CD4-positive, alpha-beta T cell (primary cell): ENCODE results near the gene ATP5F1B. TPM values are rescaled to one million over a fixed set of nuclear protein-coding genes. Genes with fewer than 3 reads are reported as not detected.

Experiments used
- ATAC-seq: fragments of 200-7000 bp; cut with Tn5 transposase; one replicate; pipeline ENCODE4 v1.10.0; 2022; ENCODE audit warnings: mild to moderate bottlenecking; ENCODE audit not compliant: poor library complexity
- CTCF ChIA-PET: fragments of 350-600 bp; sonication (Branson Sonifier 250); formaldehyde crosslinking; loops from one replicate; lab custom pipeline; 2021; ENCODE audit warnings: antibody characterized with exemption, inconsistent platforms; lab: Charles Lee
- POLR2A ChIA-PET: fragments of 350-600 bp; sonication (Branson Sonifier 250); formaldehyde crosslinking; loops from one replicate; lab custom pipeline; 2021; ENCODE audit warnings: antibody characterized with exemption, inconsistent platforms; lab: Charles Lee
- DNase-seq, 14 experiments: peaks; one replicate each; pipeline ENCODE4 v3.0.0-alpha.2; 2013 to 2020; ENCODE audit warnings: mixed read lengths in 2 of 14
- H3K27ac ChIP-seq, 2 donors: one replicate each; pipeline versions ENCODE4 v1.5.1 to v1.7.0; 2013; ENCODE audit warnings: low read length in 2 of 2, low read depth in 1 of 2, mild to moderate bottlenecking in 1 of 2
- H3K27me3 ChIP-seq, 2 experiments: 1 replicate in 1 of 2; 2 replicates in 1 of 2; pipeline versions ENCODE4 v1.6.1 to v1.7.0; 2013; ENCODE audit warnings: low read length in 2 of 2, control low read depth in 1 of 2, mild to moderate bottlenecking in 1 of 2, moderate library complexity in 1 of 2; ENCODE audit not compliant: insufficient read depth in 2 of 2, control insufficient read depth in 1 of 2
- H3K36me3 ChIP-seq: one replicate; pipeline ENCODE4 v1.6.1; 2013; ENCODE audit warnings: low read length, control low read depth; ENCODE audit not compliant: insufficient read depth
- H3K4me1 ChIP-seq: one replicate; pipeline ENCODE4 v1.6.1; 2013; ENCODE audit warnings: low read length, control low read depth; ENCODE audit not compliant: insufficient read depth
- H3K4me3 ChIP-seq: one replicate; pipeline ENCODE4 v1.5.1; 2013; ENCODE audit warnings: mild to moderate bottlenecking, low read length, moderate library complexity
- H3K9me3 ChIP-seq, 2 experiments: 1 replicate in 1 of 2; 2 replicates in 1 of 2; pipeline versions ENCODE4 v1.6.1 to v1.7.0; 2013; ENCODE audit warnings: low read length in 2 of 2, mild to moderate bottlenecking in 2 of 2, control low read depth in 1 of 2, moderate library complexity in 1 of 2; ENCODE audit not compliant: control insufficient read depth in 1 of 2, insufficient read depth in 1 of 2
- H3K27ac Mint-ChIP-seq: one replicate; pipeline ENCODE4 v1.8.0; 2020; ENCODE audit warnings: mixed read lengths
- H3K27me3 Mint-ChIP-seq: one replicate; pipeline ENCODE4 v1.8.0; 2021; ENCODE audit warnings: mixed read lengths
- H3K36me3 Mint-ChIP-seq: one replicate; pipeline ENCODE4 v1.8.0; 2021; ENCODE audit warnings: low read depth, mixed read lengths
- H3K4me1 Mint-ChIP-seq: one replicate; pipeline ENCODE4 v1.8.0; 2021; ENCODE audit warnings: low read depth, mixed read lengths
- H3K4me3 Mint-ChIP-seq: one replicate; pipeline ENCODE4 v1.8.0; 2020; ENCODE audit warnings: mild to moderate bottlenecking, mixed read lengths
- H3K9me3 Mint-ChIP-seq: one replicate; pipeline ENCODE4 v1.8.0; 2020; ENCODE audit warnings: mixed read lengths
- intact Hi-C, 2 experiments: fragments of 100-400 bp; cut with DNase I in 1 of 2; cut with micrococcal nuclease in 1 of 2; formaldehyde crosslinking; loops; one replicate each; pipeline versions ENCODE4 v1.15.1 to v1.9.0; 2023 to 2025; cut with DNase I, micrococcal nuclease
- total RNA-seq, 174 experiments: library from RNA in 2 of 174; stranded (reverse) in 2 of 174; gene quantifications; one replicate each; pipeline ENCODE4 v1.2.3 and lab custom pipeline; 2021 to 2026
- TF ChIP-seq, protein P1 (sequence below): fragments of 200-600 bp; IDR thresholded peaks from one replicate; pipeline ENCODE4 v1.8.0; 2022; ENCODE audit warnings: antibody characterized with exemption, mild to moderate bottlenecking

The ATP5F1B gene
- total RNA-seq, 2 experiments from 2014 or later: 305 to 318 TPM

DNA sequence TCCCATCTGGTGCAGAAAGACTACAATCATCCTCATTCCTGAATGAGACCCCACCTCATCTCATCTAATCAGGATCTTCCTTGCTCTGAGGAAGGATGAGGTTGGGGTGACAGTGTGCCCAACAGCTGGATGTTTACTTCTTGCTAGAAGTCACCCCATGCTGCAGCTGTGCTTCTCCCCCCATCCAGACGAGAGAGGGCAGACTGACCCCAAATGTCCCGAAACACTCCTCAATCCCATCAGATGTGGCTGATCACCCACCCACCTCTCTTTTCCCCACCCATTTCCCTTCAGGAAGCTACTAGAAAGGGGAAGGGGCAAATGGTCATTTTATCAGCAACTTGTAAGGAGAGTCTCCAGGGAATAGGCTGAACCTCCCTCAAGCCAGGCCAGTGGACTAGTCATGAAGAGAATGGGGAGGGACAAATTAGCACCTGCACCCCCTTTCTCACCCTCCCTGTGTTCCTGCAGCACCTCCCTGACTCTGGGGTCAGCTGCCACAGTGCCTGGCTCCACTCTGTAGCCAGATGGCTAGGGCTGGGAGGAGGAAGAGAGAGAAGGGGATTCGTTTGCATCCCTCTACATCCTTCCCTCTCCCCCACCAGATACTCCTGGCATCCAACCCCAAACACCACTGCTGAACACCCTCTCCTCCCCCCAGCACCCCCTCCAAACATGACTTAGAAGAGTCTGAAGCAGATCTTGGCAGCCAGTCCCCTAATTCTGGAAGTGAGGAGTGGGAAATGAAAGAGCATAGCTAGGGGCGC, 12.9 kb downstream of the ATP5F1B start:
- peak overlapping the region; percentile 98 for H3K27ac Mint-ChIP-seq
- H3K4me3 ChIP-seq: peak overlapping the region; percentile 19
- intact Hi-C loops: loop anchor here in 1 of 2 experiments (10.0 kb wide), 2 partner anchors 452 to 818 kb away; partner anchors contain the start of genes NAB2, ORMDL2 and SARNP

DNA sequence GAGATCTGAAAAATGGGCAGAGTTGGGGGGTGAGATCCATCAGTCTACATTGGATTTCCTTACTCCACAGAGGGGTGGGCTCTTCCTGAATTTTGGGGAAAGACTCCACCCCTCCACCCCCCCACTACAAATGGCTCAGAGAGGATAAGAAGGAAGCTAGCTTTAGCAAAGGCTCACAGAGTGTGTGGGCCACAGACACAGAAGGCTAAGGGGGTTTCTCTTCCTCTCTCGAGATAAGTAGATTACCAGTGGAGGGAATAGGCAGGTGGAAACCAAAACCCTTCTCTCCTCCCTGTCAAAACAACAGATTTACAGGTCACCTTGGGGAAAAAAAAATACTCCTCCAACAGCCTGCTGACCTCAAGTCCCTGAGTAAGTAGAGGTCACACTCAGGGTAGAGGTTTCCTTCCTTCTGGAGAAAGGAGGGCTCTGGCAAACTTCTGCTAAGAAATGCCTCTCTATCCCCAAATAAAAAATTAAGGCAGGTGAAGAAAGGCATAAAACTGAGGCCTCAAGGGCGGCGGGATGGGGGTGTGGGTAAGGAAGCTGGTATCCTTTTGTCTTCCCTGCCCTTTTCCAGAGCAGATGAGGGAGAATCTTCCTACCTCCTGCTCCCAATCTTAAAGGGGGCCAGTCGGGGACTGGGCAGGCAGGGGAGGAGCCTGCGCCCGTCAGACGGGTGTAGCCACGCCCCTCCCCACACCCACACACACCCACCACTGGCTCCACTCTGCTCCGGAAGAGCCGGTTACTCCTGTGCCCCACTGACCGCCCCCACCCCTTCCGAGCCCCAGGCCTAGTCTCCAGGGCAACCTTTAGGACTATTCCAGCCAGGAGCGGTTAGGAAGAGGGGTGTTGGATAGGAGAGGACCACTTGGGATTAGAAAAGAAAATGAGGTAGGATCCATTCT, 13.7 kb downstream of the ATP5F1B start:
- POLR2A ChIA-PET: interaction anchor here (0.6 to 9.4 kb wide), 3 partner anchors 14 to 53 kb away, joined by 4 to 139 read pairs (median 93); partner anchors contain the start of genes ATP5F1B and PTGES3
- no peaks in the 10 kb centered on the region for H3K9me3 Mint-ChIP-seq
- H3K36me3 Mint-ChIP-seq: peaks cover 39% of the 10 kb centered on the region
- peaks cover 84% of the 10 kb centered on the region for H3K4me1 Mint-ChIP-seq
- H3K4me3 Mint-ChIP-seq: peak overlapping the region; percentile 93
- H3K4me1 ChIP-seq: peaks cover 80% of the 10 kb centered on the region
- H3K36me3 ChIP-seq: peaks cover 1% of the 10 kb centered on the region
- intact Hi-C loops: loop anchor here in 1 of 2 experiments (10.0 kb wide), 2 partner anchors 453 to 817 kb away; partner anchors contain the start of genes NAB2, ORMDL2 and SARNP
- peak overlapping the region; percentile 98 for H3K27ac Mint-ChIP-seq
- H3K27ac ChIP-seq: peak overlapping the region; percentile 18 to 54
- no peaks in the 10 kb centered on the region for H3K9me3 ChIP-seq
- TF ChIP-seq, protein P1, sequence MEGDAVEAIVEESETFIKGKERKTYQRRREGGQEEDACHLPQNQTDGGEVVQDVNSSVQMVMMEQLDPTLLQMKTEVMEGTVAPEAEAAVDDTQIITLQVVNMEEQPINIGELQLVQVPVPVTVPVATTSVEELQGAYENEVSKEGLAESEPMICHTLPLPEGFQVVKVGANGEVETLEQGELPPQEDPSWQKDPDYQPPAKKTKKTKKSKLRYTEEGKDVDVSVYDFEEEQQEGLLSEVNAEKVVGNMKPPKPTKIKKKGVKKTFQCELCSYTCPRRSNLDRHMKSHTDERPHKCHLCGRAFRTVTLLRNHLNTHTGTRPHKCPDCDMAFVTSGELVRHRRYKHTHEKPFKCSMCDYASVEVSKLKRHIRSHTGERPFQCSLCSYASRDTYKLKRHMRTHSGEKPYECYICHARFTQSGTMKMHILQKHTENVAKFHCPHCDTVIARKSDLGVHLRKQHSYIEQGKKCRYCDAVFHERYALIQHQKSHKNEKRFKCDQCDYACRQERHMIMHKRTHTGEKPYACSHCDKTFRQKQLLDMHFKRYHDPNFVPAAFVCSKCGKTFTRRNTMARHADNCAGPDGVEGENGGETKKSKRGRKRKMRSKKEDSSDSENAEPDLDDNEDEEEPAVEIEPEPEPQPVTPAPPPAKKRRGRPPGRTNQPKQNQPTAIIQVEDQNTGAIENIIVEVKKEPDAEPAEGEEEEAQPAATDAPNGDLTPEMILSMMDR: no peak
- H3K27me3 Mint-ChIP-seq: no peaks in the 10 kb centered on the region
- peak in 11 of 14 experiments; percentile 17 to 76 (median 52) for DNase-seq
- peak overlapping the region; percentile 19 for H3K4me3 ChIP-seq
- no peaks in the 10 kb centered on the region for H3K27me3 ChIP-seq
- CTCF ChIA-PET: interaction anchor here (1.1 kb wide), 1 partner anchor 443 kb away, joined by 3 read pairs; the partner anchor contains the start of gene SMARCC2
- no peak for ATAC-seq

More for the DNA sequence above, 12.9 kb downstream of the ATP5F1B start:
- Histone ChIP-seq H3K9me3 (no peaks in the 10 kb centered on the region), H3K4me1 (peaks cover 74% of the 10 kb centered on the region), H3K27me3 (no peaks in the 10 kb centered on the region), H3K36me3 (peaks cover 5% of the 10 kb centered on the region), H3K27ac (peak overlapping the region; percentile 18 to 54)
- H3K9me3 Mint-ChIP-seq: no peaks in the 10 kb centered on the region
- H3K4me3 Mint-ChIP-seq: peak overlapping the region; percentile 93
- H3K36me3 Mint-ChIP-seq: peaks cover 48% of the 10 kb centered on the region
- TF ChIP-seq, protein P1: no peak
- ChIA-PET CTCF (interaction anchor here (1.1 kb wide), 1 partner anchor 444 kb away, joined by 3 read pairs; the partner anchor contains the start of gene SMARCC2), POLR2A (interaction anchor here (0.6 to 9.4 kb wide), 4 partner anchors 13 to 480 kb away, joined by 3 to 139 read pairs (median 48); partner anchors contain the start of genes ATP5F1B and PTGES3)
- ATAC-seq (no peak), DNase-seq (no peak)
- H3K27me3 Mint-ChIP-seq: no peaks in the 10 kb centered on the region
- peaks cover 90% of the 10 kb centered on the region for H3K4me1 Mint-ChIP-seq
